Tibial artery (tissue), 4 donors: Measurements from ENCODE around the gene SIPA1L3.
"Not testable (repeated sequence)": the region's sequence is repeated elsewhere in the genome, so short reads cannot be mapped to it uniquely, and the experiment has no call there.

Experiments used
- DNase-seq, 2 donors: peaks; one replicate each; pipeline ENCODE4 v3.0.0-alpha.2; 2019
- H3K27ac ChIP-seq, 2 donors: fragments of 200-600 bp; sonication (generic) in 1 of 2; 1 replicate in 1 of 2; 2 replicates in 1 of 2; pipeline ENCODE4 v1.5.1; 2018 to 2019; ENCODE audit warnings: mild to moderate bottlenecking in 1 of 2
- H3K27me3 ChIP-seq, 2 donors: fragments of 200-600 bp; sonication (generic) in 1 of 2; one replicate each; pipeline versions ENCODE4 v1.5.1 to v1.6.0; 2016 to 2019
- H3K36me3 ChIP-seq, 3 donors: fragments of 200-600 bp; sonication (generic) in 2 of 3; one replicate each; pipeline ENCODE4 v1.5.1; 2016 to 2019; ENCODE audit warnings: mild to moderate bottlenecking in 2 of 3
- H3K4me1 ChIP-seq, 4 donors: fragments of 200-600 bp; sonication (generic) in 2 of 4; 1 replicate in 3 of 4; 2 replicates in 1 of 4; pipeline ENCODE4 v1.5.1; 2016 to 2019
- H3K4me3 ChIP-seq, 2 donors: fragments of 200-600 bp; sonication (generic) in 1 of 2; 1 replicate in 1 of 2; 2 replicates in 1 of 2; pipeline ENCODE4 v1.5.1; 2018 to 2019; ENCODE audit warnings: mild to moderate bottlenecking in 2 of 2
- H3K9me3 ChIP-seq, 3 donors: fragments of 200-600 bp; sonication (generic) in 1 of 3; one replicate each; pipeline ENCODE4 v1.5.1; 2016 to 2019
- CTCF ChIP-seq, 2 experiments: fragments of 200-600 bp in 1 of 2; fragments of 450-650 bp in 1 of 2; IDR thresholded peaks; one replicate each; pipeline ENCODE4 v1.5.1; 2017 to 2019; ENCODE audit warnings: antibody characterized with exemption in 2 of 2, mild to moderate bottlenecking in 1 of 2, moderate library complexity in 1 of 2
- intact Hi-C: fragments of 100-400 bp; cut with DNase I; formaldehyde crosslinking; loops from one replicate; pipeline ENCODE4 v1.15.0; 2023; ENCODE audit warnings: low total_unique reads

Gene SIPA1L3

DNA sequence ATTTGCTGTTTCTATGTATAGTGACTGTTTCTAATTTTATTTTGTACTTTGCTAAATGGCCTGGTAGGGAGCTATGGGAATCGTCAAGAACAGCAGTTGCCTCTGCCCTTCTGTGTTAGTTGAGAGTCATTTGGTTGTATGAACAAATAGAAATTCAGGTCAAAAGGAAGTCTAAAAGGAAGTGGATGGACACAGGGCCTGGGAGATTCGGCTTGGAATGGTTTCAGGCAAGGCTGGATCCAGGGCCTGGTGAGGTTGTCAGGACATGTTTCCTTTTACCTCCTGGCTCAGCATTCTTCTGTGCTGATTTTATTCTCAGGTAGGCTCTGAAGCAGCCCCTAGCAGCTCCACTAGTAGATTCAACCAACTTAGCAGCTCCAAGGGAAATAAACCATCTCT lies 118.9 kb downstream of the SIPA1L3 start:
- DNase-seq = no peak
- peaks cover 0 to 7% (median 0%) of the 10 kb centered on the region in 3 donors for H3K36me3 ChIP-seq
- intact Hi-C loops = no loop called here
- no peaks in the 10 kb centered on the region for H3K27me3 ChIP-seq
- TF ChIP-seq CTCF (IDR thresholded peaks at IDR 0.05) = no peak
- H3K4me1 ChIP-seq = peaks cover 0 to 7% (median 0%) of the 10 kb centered on the region in 4 donors
- no peak overlapping the region for H3K4me3 ChIP-seq
- no peaks in the 10 kb centered on the region for H3K9me3 ChIP-seq
- H3K27ac ChIP-seq = no peak overlapping the region

GRCh38 chr19:38028913-38029510 lies 122.0 kb downstream of the SIPA1L3 start:
- intact Hi-C loops = no loop called here
- no peak for DNase-seq
- H3K4me1 ChIP-seq = peaks cover 0 to 4% (median 0%) of the 10 kb centered on the region in 4 donors
- no peaks in the 10 kb centered on the region for H3K27me3 ChIP-seq
- TF ChIP-seq CTCF (IDR thresholded peaks at IDR 0.05) = no peak
- no peak overlapping the region for H3K4me3 ChIP-seq
- H3K27ac ChIP-seq = no peak overlapping the region
- H3K36me3 ChIP-seq = peaks cover 0 to 7% (median 0%) of the 10 kb centered on the region in 3 donors
- no peaks in the 10 kb centered on the region for H3K9me3 ChIP-seq

GRCh38 chr19:38030001-38030400 lies 123.0 kb downstream of the SIPA1L3 start:
- H3K27me3 ChIP-seq, DNase-seq, H3K36me3 ChIP-seq, H3K4me3 ChIP-seq, intact Hi-C loops, H3K9me3 ChIP-seq, H3K4me1 ChIP-seq, H3K27ac ChIP-seq: not testable (repeated sequence)

DNA sequence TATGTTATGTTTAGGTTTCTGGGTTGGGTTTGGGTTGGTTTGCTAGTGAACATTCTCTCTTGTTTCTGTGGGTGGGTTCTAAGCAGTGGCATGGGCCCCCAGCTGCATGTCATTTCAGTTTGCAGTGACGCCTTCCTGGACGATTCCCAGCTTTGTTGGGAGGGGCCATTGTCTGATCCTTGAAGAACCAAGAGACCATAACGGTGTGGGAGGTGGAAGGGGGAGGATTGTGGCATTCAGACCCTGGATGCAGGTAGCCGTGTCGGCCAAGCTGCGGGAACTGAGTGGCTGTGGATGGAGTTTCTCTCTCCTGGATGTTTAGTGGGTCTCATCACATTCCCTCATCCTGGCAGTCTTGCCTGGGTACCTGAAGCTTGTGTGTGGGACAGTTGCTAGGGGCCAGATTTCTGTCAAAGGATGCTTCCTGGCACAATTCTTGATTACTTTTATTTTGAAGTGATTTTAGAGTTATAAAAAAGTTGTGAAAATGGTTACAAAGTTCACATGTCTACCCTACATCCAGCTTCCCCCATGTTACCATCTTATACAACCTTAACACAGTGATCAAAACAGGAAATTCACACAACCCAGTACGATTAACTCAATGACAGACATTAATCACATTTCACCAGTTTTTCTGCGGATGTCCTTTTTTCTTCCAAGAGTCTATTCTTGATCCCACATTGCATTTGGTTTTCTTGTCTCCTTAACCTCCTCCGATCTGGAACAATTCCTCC lies 123.8 kb downstream of the SIPA1L3 start:
- Histone ChIP-seq H3K4me3 (no peak overlapping the region), H3K4me1 (peaks cover 0 to 7% (median 4%) of the 10 kb centered on the region in 4 donors), H3K9me3 (no peaks in the 10 kb centered on the region), H3K27me3 (no peaks in the 10 kb centered on the region), H3K27ac (no peak overlapping the region), H3K36me3 (peaks cover 0 to 7% (median 0%) of the 10 kb centered on the region in 3 donors)
- no peak for DNase-seq
- TF ChIP-seq CTCF (IDR thresholded peaks at IDR 0.05) = no peak
- intact Hi-C loops = no loop called here

DNA sequence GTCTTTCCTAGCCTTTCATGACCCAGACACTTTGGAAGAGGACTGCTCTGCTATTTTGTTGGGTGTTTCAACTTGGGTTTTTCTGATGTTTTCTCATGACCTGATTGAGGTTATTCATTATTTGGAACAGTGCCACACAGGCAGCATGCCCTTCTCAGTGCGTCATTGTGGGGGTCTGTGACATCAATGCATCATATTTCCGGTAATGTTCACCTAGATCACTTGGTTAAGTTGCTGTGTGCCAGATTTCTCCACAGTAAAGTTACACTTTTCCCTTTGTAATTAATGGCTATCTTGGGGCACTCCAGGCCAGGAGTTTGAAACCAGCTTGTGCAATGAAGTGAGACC lies 124.4 kb downstream of the SIPA1L3 start:
- Histone ChIP-seq H3K4me3 (no peak overlapping the region), H3K27ac (no peak overlapping the region), H3K27me3 (no peaks in the 10 kb centered on the region), H3K36me3 (peaks cover 0 to 7% (median 0%) of the 10 kb centered on the region in 3 donors), H3K9me3 (no peaks in the 10 kb centered on the region), H3K4me1 (peaks cover 0 to 12% (median 10%) of the 10 kb centered on the region in 4 donors)
- intact Hi-C loops = no loop called here
- DNase-seq = no peak
- no peak for TF ChIP-seq CTCF (IDR thresholded peaks at IDR 0.05)

- peaks cover 0 to 16% (median 13%) of the 10 kb centered on the region in 4 donors for H3K4me1 ChIP-seq
- no peaks in the 10 kb centered on the region for H3K27me3 ChIP-seq
- peaks cover 0 to 7% (median 0%) of the 10 kb centered on the region in 3 donors for H3K36me3 ChIP-seq
- H3K27ac ChIP-seq = no peak overlapping the region
- intact Hi-C loops = no loop called here
- H3K4me3 ChIP-seq = no peak overlapping the region
- TF ChIP-seq CTCF (IDR thresholded peaks at IDR 0.05) = no peak
- no peaks in the 10 kb centered on the region for H3K9me3 ChIP-seq
- no peak for DNase-seq
Observed at GRCh38 chr19:38032151-38032550, 125.1 kb downstream of the SIPA1L3 start.
